BLaER1 treated with 17β-estradiol and CSF1 and Interleukin-3, amounts not matched to agents 10 nM and 100 nM (cell line): ENCODE measurements around the gene TSEN15.

ENCODE experiments used
- H3K27ac ChIP-seq, 11 experiments: shearing (Covaris generic); formaldehyde crosslinking; 2 replicates each; pipeline ENCODE4 v1.8.1; 2022
- H3K27me3 ChIP-seq, 11 experiments: shearing (Covaris generic); formaldehyde crosslinking; 2 replicates each; pipeline ENCODE4 v1.8.1; 2022
- H3K36me3 ChIP-seq, 11 experiments: shearing (Covaris generic); formaldehyde crosslinking; 2 replicates each; pipeline ENCODE4 v1.8.1; 2022
- H3K4me1 ChIP-seq, 10 experiments: shearing (Covaris generic); formaldehyde crosslinking; 2 replicates each; pipeline ENCODE4 v1.8.1; 2022
- H3K4me2 ChIP-seq, 11 experiments: shearing (Covaris generic); formaldehyde crosslinking; 2 replicates each; pipeline ENCODE4 v1.8.1; 2022
- H3K4me3 ChIP-seq, 10 experiments: shearing (Covaris generic); formaldehyde crosslinking; 2 replicates each; pipeline ENCODE4 v1.8.1; 2022
- H3K9ac ChIP-seq, 11 experiments: shearing (Covaris generic); formaldehyde crosslinking; 2 replicates each; pipeline ENCODE4 v1.8.1; 2022
- H3K9me3 ChIP-seq, 11 experiments: shearing (Covaris generic); formaldehyde crosslinking; replicated peaks in 1 of 11; 2 replicates each; pipeline ENCODE4 v1.8.1; 2022
- H4K20me1 ChIP-seq, 11 experiments: shearing (Covaris generic); formaldehyde crosslinking; 2 replicates each; pipeline ENCODE4 v1.8.1; 2022
- Cebpa-rat ChIP-seq, 11 experiments: shearing (Covaris generic); IDR thresholded peaks; 2 replicates each; pipeline ENCODE4 v1.8.1; 2022

Gene TSEN15

GRCh38 chr1:184068354-184068753 lies 16.8 kb downstream of the TSEN15 start:
- Histone ChIP-seq H3K4me2 (no peak overlapping the region), H3K4me1 (peaks cover 0 to 14% (median 0%) of the 10 kb centered on the region in 10 experiments; a peak in 4 of 20 replicates), H3K9me3 (no peaks in the 10 kb centered on the region), H3K36me3 (peaks cover 31 to 65% (median 48%) of the 10 kb centered on the region in 11 experiments), H4K20me1 (no peaks in the 10 kb centered on the region; a peak in 1 of 22 replicates), H3K27me3 (no peaks in the 10 kb centered on the region), H3K27ac (no peak overlapping the region), H3K9ac (no peak overlapping the region), H3K4me3 (no peak overlapping the region)
- TF ChIP-seq Cebpa-rat (IDR thresholded peaks at IDR 0.05), result no peak

- Histone ChIP-seq H3K36me3 (peaks cover 24 to 60% (median 45%) of the 10 kb centered on the region in 11 experiments), H3K4me3 (no peak overlapping the region), H3K4me1 (peaks cover 0 to 27% (median 0%) of the 10 kb centered on the region in 10 experiments; a peak in 5 of 20 replicates), H3K27ac (no peak overlapping the region), H4K20me1 (no peaks in the 10 kb centered on the region; a peak in 1 of 22 replicates), H3K4me2 (peak overlapping the region in 2 of 11 experiments; percentile 37 to 46; a peak in 3 of 22 replicates), H3K9ac (no peak overlapping the region), H3K27me3 (no peaks in the 10 kb centered on the region), H3K9me3 (no peaks in the 10 kb centered on the region)
- TF ChIP-seq Cebpa-rat (IDR thresholded peaks at IDR 0.05), result no peak
Measured at GRCh38 chr1:184069675-184070074, 18.1 kb downstream of the TSEN15 start.

- Histone ChIP-seq H3K4me1 (peaks cover 0 to 49% (median 0%) of the 10 kb centered on the region in 10 experiments; a peak in 6 of 20 replicates), H3K9me3 (peaks cover 9 to 14% (median 12%) of the 10 kb centered on the region in 11 experiments), H3K36me3 (peaks cover 16 to 44% (median 34%) of the 10 kb centered on the region in 11 experiments; a peak in 18 of 22 replicates), H3K27me3 (no peaks in the 10 kb centered on the region), H3K9ac (no peak overlapping the region), H3K4me2 (no peak overlapping the region), H3K27ac (no peak overlapping the region), H4K20me1 (no peaks in the 10 kb centered on the region), H3K4me3 (no peak overlapping the region)
- TF ChIP-seq Cebpa-rat (IDR thresholded peaks at IDR 0.05), result no peak
Measured at GRCh38 chr1:184072376-184072775, 20.8 kb downstream of the TSEN15 start.

DNA sequence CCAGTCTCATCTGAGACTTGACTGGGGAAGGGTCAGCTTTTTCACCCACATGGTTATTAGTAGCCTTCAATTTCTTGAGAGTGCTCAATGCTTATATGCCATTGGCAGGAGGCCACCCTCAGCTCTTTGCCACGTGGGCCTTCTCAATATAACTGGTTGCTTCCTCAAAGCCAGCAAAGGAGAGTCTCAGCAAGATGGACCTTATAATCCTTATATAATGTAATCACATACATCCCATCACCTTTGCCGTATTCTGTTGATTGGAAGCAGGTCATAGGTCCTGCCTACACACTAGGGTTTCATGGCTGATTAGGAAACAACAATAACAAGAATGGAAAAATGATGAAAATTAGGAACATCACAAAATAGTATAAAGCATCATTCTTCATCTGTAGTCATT lies 22.9 kb downstream of the TSEN15 start:
- Histone ChIP-seq H3K27ac (peak overlapping the region in 1 of 11 experiments; percentile 43; a peak in 1 of 22 replicates), H3K9me3 (peaks cover 13 to 18% (median 15%) of the 10 kb centered on the region in 11 experiments), H3K4me2 (peak overlapping the region in 2 of 11 experiments; percentile 47 to 61; a peak in 3 of 22 replicates), H3K9ac (no peak overlapping the region; a peak in 1 of 22 replicates), H3K36me3 (peaks cover 12 to 40% (median 30%) of the 10 kb centered on the region in 11 experiments; a peak in 17 of 22 replicates), H3K27me3 (no peaks in the 10 kb centered on the region), H3K4me1 (peaks cover 0 to 69% (median 0%) of the 10 kb centered on the region in 10 experiments; a peak in 6 of 20 replicates), H4K20me1 (no peaks in the 10 kb centered on the region), H3K4me3 (no peak overlapping the region)
- no peak for TF ChIP-seq Cebpa-rat (IDR thresholded peaks at IDR 0.05)

GRCh38 chr1:184075055-184076029 lies 23.8 kb downstream of the TSEN15 start:
- Histone ChIP-seq H3K9me3 (peaks cover 13 to 18% (median 15%) of the 10 kb centered on the region in 11 experiments), H3K4me3 (no peak overlapping the region), H3K27me3 (no peaks in the 10 kb centered on the region), H3K36me3 (peaks cover 9 to 32% (median 26%) of the 10 kb centered on the region in 11 experiments; a peak in 17 of 22 replicates), H3K4me1 (peaks cover 0 to 64% (median 0%) of the 10 kb centered on the region in 10 experiments; a peak in 6 of 20 replicates), H3K9ac (peak overlapping the region in 2 of 11 experiments; percentile 59 to 68; a peak in 4 of 22 replicates), H4K20me1 (no peaks in the 10 kb centered on the region), H3K27ac (peak overlapping the region in 5 of 11 experiments; percentile 28 to 64 (median 40); a peak in 6 of 22 replicates), H3K4me2 (peak overlapping the region in 3 of 11 experiments; percentile 4 to 61 (median 49); a peak in 3 of 22 replicates)
- TF ChIP-seq Cebpa-rat (IDR thresholded peaks at IDR 0.05), result no peak

GRCh38 chr1:184078564-184079249 lies 27.2 kb downstream of the TSEN15 start:
- no peak overlapping the region for H3K27ac ChIP-seq
- H3K9ac ChIP-seq, result no peak overlapping the region
- TF ChIP-seq Cebpa-rat (IDR thresholded peaks at IDR 0.05), result no peak
- H3K4me3 ChIP-seq, result no peak overlapping the region
- no peaks in the 10 kb centered on the region for H3K27me3 ChIP-seq
- H3K4me2 ChIP-seq, result peak overlapping the region in 2 of 11 experiments; percentile 54 to 60; a peak in 4 of 22 replicates
- H3K36me3 ChIP-seq, result peaks cover 0 to 14% (median 10%) of the 10 kb centered on the region in 11 experiments; a peak in 8 of 22 replicates
- H4K20me1 ChIP-seq, result no peaks in the 10 kb centered on the region
- H3K9me3 ChIP-seq, result peaks cover 13 to 18% (median 15%) of the 10 kb centered on the region in 11 experiments
- H3K4me1 ChIP-seq, result peaks cover 0 to 55% (median 0%) of the 10 kb centered on the region in 10 experiments; a peak in 6 of 20 replicates

DNA sequence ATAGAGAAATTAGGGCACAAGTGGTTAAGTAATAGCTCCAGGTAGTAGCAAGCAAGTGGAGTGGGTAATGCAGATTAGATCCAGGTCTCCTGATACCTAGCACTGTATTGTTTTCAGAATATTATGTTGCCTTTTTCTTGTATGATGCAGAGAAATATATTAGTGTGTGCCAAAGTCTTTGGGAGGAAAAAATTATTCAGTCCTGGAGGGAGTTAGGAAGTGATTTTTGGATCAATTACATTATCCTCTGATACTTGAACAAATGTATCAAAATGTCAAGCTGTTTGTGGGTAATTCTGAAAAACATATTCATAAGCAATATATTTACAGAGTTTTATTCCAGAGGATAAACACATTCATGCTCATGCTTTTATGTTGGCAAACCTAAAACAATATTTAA lies 28.8 kb downstream of the TSEN15 start:
- Histone ChIP-seq H3K4me1 (peaks cover 0 to 40% (median 0%) of the 10 kb centered on the region in 10 experiments; a peak in 6 of 20 replicates), H3K27me3 (no peaks in the 10 kb centered on the region), H3K9me3 (peaks cover 13 to 18% (median 15%) of the 10 kb centered on the region in 11 experiments), H3K4me3 (no peak overlapping the region), H4K20me1 (no peaks in the 10 kb centered on the region), H3K4me2 (no peak overlapping the region), H3K36me3 (peaks cover 0 to 14% (median 8%) of the 10 kb centered on the region in 11 experiments; a peak in 8 of 22 replicates), H3K9ac (no peak overlapping the region), H3K27ac (no peak overlapping the region)
- TF ChIP-seq Cebpa-rat (IDR thresholded peaks at IDR 0.05), result no peak

DNA sequence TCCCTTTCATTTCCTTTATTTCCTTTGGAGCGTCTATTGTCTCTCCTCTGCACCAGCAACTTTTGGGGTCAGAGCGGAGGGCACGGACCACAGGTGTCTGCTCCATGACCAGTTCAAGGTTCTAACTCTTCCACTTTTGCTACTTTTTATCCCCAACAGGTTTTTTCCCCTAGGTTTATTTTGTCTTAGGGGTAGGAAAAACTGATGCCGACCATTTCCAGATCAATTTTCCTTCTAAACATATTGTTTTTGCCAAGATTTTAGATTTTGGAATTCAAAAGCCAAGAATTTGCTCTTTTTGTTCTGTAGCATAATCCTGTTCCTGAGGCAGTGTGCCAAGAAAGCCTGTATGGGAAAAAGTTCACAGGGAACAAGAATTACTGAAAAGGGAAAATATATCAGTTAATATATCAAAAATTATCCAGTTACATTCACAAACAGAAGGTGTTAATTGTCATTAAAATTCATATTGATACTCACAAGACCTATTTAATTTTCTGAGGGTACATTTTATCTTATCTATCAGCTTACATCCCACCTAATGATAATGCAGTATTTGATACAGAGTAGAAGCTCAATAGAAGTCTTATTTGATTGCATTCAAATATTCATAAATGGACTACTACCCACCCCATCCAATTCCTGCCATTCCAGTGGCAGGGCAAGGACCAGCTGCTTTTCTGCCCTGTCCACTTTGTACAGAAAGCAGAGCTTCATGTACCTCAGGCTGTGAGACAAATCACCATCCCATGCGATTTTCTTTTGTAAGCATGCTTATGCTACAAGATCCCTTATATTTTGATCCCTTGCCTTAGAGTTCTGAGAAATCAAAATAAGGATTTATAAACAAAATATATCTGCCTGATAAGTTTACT lies 31.2 kb downstream of the TSEN15 start:
- no peak for TF ChIP-seq Cebpa-rat (IDR thresholded peaks at IDR 0.05)
- Histone ChIP-seq H3K27ac (no peak overlapping the region), H3K9ac (no peak overlapping the region), H3K36me3 (peaks cover 0 to 9% (median 0%) of the 10 kb centered on the region in 11 experiments; a peak in 5 of 22 replicates), H4K20me1 (no peaks in the 10 kb centered on the region), H3K4me2 (no peak overlapping the region), H3K4me1 (peaks cover 0 to 20% (median 0%) of the 10 kb centered on the region in 10 experiments; a peak in 4 of 20 replicates), H3K9me3 (peaks cover 0 to 9% (median 0%) of the 10 kb centered on the region in 11 experiments; a peak in 8 of 22 replicates), H3K4me3 (no peak overlapping the region), H3K27me3 (no peaks in the 10 kb centered on the region)
